Activated CD4-positive, alpha-beta T cell treated with anti-CD3 and anti-CD28 coated beads for 1 hour (primary cell): Measurements from ENCODE around the gene SPC25.

ENCODE experiments used
- DNase-seq: peaks from one replicate; pipeline ENCODE4 v3.0.0-alpha.2; 2020

The SPC25 gene

GRCh38 chr2:168835969-168836368, 54.3 kb downstream of the SPC25 start:
- no peak for DNase-seq

- no peak for DNase-seq
These were observed 58.6 kb downstream of the SPC25 start for GRCh38 chr2:168831662-168832061.

- DNase-seq, result no peak
These were observed 59.3 kb downstream of the SPC25 start for GRCh38 chr2:168830958-168831357.

GRCh38 chr2:168825126-168825525, 65.1 kb downstream of the SPC25 start:
- no peak for DNase-seq

GRCh38 chr2:168821992-168822391, 68.2 kb downstream of the SPC25 start:
- DNase-seq, result no peak

GRCh38 chr2:168821577-168821976, 68.7 kb downstream of the SPC25 start:
- DNase-seq, result no peak
